NCI-H1417 treated with DMSO at 0.1 percent for 48 hours (cell line): ENCODE data around the gene BIVM.

Experiments
- DNase-seq: peaks from one replicate; lab custom pipeline; 2025; lab: John Stamatoyannopoulos, UW

BIVM gene

DNA sequence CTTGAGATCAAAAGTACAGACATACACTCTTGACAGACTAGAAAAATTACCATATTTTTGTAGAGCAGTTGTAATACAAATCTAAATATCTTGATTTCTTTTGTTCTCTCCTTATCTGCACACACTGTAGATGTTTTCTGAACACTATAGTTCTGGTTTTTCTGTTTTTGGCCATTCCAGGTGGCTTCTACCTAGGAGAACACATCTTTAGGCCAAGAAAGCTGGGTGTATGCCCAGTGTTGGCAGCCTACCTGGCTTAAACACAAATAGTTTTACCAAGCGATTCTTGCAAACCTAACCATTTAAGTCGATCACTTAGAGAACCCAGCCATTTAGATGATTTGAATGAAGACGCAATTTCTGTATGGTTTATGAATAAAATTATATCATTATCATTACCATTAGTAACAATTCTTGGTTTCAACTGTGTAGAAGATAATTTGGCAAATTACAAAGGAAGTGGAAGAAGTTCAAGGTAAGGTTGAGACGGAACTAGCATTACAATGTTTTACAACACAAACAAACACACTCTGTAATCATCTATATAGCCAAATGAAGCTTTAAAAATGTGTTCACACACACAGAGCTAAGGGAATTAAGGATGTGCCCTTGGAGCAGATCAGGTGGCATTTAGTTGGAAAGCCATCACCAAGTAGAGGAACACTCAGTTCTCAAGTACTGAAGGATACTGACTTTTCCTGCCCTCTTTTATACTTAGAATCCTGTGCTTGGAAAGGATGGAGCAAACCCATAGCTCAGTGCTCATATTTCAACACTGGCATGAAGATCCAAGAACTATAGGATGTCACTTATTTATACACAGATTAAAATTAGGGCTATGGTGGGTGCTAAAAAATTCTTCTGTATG lies 83.1 kb downstream of the BIVM start:
- DNase-seq = no peak
